Measurements from ENCODE around the gene MCTP2.
A peak's percentile ranks its signal among the peaks of the same experiment; 100 is the strongest.

MCTP2 gene

DNA sequence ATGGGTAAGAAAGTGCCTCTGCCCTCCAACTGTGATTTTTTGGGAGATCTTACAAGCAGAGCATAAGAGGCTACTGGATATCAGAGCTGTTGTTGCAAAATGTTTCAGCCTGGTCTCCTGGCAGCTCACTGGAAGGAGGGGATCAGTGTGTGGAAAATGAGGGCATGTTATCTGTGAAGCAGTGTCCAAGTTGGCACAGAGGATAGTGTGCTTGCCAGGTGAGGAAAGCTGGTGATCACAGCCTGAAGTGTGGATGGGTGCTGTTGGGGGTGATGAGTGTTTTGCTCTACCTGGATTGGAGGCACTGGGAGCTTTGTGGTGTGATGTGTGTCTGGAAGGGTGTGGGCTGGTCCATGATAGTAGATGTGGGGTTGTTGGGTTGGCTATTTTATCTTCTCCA, 69.3 kb downstream of the MCTP2 start:
- DNase-seq: no peak

DNA sequence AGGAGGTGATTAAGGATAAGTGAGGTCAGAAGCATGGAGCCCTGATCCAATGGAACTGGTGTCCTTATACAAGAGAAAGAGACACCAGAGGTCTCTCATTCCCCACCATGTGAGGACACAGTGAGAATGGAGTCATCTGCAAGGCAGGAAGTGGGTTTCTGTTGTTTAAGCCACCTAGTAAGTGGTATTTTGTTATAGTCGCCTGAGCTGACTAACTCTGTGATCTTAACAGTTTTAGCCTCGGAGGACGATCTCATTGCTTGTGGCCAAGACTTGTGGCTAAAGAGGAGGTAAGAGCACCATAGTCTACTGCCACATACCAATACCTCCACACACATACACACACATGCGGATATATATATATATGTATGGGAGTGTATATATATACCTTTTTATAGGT, 73.8 kb downstream of the MCTP2 start:
- peak; percentile 27 for DNase-seq

DNA sequence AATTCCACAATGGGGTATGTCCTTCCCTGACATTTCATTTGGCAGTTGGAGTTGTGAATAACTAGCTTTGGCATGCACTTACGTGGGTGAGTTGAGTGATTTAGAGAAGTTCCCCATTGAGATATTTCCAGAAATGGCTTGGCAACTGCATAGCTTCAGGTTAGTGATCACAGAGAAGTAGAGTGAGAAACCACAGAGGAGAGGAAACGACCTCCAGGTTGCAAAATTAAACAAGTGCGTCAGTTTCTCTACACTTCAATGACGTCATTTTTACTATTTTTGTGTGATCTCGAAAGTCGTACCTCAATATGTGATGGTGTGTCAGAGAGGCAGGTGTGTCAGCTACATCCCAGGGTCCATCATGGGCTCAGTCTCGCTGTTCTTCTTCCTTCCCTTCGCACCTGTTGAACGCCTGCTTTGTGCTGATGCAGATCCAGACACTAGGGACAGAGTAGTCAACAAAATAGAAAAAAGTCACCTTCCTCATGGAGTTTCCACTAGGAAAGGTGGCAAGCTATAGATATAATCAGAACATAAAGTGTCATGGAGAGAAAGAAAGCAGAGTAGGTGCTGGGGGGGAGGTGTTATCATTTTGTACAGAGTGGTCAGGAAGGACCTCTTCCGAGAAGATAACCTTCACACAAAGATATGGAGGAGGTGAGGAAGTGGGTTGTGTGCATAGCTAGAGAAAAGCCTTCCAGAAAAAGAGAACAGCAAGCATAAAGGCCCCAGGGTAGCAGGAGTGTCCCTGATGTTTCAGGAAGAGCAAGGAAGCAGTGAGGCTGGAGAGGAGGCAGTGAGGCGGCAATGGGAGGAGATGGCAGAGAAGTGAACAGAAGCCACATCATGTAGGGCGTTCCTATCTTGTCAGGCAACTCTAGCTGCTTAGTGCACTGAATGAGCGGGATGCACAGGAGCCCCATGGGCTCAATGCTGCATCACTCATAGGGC, 75.6 kb downstream of the MCTP2 start:
- peak; percentile 32 for DNase-seq

- no peak for DNase-seq
These were observed 81.6 kb downstream of the MCTP2 start for GRCh38 chr15:94312946-94313345.

- no peak for DNase-seq
These were observed 83.3 kb downstream of the MCTP2 start for GRCh38 chr15:94314639-94315038.

GRCh38 chr15:94317211-94317610, 85.8 kb downstream of the MCTP2 start:
- no peak for DNase-seq

DNA sequence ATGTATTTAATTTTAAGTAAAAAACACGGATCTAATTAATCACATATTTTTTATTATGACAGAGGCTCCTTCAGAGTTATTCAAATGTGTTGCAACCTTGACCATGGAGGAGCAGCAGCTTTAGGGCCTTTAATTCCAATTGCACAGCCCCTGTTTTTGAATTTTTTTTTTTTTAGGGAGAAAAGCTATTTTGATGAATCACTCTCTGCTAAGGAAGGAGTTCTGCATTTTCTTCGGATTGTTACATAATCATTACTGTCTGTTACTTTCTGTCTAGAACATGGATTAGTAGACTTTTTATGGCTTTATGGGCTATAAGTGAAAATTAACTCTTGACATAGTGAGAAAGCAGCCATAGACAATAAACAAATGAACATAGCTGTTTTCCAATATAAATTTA, 90.8 kb downstream of the MCTP2 start:
- no peak for DNase-seq

GRCh38 chr15:94323076-94323475, 91.7 kb downstream of the MCTP2 start:
- DNase-seq: no peak

- peak; percentile 57 for DNase-seq
These were observed 92.9 kb downstream of the MCTP2 start for GRCh38 chr15:94324117-94324826.

DNA sequence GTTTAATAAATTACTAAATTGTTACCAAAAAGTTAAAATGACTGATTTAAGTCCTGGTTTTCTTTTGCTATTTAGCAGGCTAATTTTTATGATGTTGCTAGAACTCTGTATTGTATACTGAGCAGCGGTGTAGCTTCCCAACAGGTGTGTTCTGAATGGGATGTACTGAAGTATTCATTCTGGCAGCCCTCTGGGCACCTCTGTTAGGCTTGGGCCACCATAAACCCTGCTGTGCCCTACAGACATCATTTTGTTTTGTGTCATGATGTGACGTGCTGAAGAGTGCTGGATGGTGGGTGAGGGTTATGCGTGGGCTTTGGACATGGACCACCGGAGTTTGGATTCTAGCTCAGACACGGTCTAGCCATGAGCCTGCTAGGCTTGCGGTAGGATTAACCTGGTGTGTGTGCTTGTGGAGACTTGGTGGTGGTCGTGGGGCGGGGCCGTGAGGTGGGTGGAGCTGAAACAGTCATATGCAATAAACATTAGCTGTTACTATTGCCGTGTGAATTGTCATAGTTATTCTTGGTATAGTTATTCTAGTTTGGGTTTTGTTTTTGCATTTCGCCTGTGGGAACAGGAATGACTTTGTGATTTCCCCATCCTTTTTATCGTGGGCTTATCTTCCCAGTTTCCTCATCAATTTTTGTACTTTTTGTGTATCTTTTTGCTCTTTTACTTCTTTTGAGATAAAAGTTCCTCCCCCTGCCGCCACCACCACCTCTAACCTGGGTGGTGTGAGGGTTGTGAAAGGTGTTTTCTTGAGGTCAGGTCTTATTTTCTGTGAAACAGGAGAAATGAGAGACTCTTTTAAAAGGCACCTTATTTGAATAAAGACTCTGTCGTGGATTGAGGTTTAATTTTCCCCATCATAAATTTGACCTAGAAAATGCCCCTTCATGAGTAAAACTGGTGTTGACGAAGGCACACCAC, 93.7 kb downstream of the MCTP2 start:
- DNase-seq: peak; percentile 17

GRCh38 chr15:94327356-94327936, 96.1 kb downstream of the MCTP2 start:
- DNase-seq: no peak

GRCh38 chr15:94331731-94332130, 100.4 kb downstream of the MCTP2 start:
- no peak for DNase-seq

- DNase-seq: no peak
These were observed 104.3 kb downstream of the MCTP2 start for GRCh38 chr15:94335616-94336015.

- DNase-seq: no peak
These were observed 105.6 kb downstream of the MCTP2 start for GRCh38 chr15:94336817-94337467.

GRCh38 chr15:94338243-94338846, 107.0 kb downstream of the MCTP2 start:
- no peak for DNase-seq

DNA sequence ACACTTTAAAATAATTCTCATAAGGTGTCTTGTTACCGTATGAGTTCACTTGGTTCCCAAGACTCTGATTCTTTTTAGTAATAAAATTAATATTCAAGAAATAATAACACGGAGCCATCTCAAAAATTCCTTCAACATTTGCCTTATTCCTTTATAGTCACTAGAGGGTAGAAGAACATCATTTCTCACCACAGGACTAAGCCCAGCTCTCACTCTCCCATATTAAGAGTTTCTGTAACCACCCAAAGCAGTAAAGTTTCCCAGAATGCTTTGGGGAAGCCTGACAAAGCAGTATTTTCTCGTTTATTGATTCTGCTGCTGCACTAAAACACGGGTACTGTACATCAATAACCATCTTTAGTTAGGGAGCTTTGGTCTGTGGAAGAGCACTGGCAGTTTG, 114.9 kb downstream of the MCTP2 start:
- DNase-seq: no peak

- DNase-seq: no peak
These were observed 116.7 kb downstream of the MCTP2 start for GRCh38 chr15:94348084-94348483.

GRCh38 chr15:94351031-94351535, 119.7 kb downstream of the MCTP2 start:
- DNase-seq: no peak

DNA sequence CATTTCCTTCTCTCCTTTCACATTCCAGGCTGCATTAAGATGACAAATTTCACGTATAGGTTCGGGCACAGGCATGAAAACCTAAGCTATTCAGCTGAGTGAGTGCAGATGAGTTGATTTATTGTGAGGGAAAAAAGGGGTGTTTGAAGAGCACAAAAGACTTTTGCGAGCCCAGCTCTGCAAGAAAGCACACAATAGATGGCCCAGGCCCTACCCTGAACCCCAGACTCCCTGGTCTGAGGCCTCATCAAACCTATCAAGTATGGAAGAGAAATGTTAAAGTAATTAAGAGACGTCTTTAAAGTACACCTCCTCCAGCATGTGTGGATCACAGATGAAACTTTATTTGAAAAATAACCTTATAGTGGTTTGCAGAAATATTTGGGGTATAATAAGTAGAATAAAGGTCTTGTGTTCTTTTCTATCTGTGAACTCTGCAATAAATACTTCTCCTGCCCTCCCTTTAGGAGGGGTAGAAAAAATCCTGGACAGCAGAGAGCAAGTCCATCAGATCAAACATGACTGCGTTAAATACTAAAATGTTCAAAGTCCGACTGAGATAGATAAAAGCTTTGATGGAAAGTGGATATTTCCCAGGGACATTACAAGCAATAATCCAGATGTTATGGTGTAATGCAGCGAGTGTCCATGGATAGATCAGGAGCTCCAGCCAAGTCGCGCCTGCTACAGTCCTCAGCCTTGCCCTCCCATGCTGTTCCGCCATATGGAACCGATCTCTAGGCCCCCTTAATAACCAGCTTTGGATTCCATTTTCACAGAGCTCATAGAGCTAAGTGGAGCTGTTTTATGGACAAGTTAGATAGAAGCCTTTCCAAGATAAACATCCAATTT, 121.5 kb downstream of the MCTP2 start:
- DNase-seq: no peak

DNA sequence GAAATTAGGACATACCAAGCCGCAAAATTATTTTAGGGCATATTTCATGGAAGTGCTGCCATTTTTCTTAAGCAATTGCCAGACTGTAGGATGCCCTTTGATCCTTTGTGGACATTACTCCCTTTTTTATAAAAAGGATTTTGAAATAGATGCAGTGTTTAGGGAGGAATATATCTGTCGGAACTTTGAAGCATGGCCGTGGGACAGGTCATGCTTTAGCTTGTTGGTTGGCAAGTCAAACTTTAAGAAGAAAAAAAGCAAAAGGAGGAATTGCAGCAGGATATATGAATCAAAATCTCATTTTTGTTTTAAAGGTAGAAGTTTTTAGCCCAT, 122.1 kb downstream of the MCTP2 start:
- no peak for DNase-seq

DNA sequence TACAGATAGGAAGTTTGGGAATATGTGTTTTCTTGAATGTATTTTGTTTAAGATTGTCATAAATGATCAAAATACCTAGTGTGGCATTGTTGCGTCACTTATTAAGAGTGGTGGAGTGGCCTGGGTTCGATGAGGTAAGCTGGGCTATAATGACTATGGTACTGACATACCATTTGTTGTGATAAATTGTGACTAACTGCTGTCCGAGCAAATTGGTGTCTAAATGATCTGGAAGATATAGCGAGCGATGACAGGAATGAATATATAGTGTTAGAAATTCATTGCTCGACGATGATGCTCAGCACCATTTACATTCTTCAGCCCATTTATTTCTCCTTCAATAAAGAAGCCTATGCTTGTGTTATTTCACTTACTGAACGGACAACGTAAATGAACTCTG, 123.3 kb downstream of the MCTP2 start:
- no peak for DNase-seq
